ENCODE data around the gene LCE2B.

GRCh38 chr1:152643945-152644344 lies 42.0 kb upstream of the LCE2B start:
- no peak for TF ChIP-seq CTCF (IDR thresholded peaks at IDR 0.05)
- no peak for TF ChIP-seq POLR2A (IDR thresholded peaks at IDR 0.05)

Data from right lobe of liver (tissue), 4 donors.